Measurements from ENCODE around the gene TUNAR.

TUNAR gene

DNA sequence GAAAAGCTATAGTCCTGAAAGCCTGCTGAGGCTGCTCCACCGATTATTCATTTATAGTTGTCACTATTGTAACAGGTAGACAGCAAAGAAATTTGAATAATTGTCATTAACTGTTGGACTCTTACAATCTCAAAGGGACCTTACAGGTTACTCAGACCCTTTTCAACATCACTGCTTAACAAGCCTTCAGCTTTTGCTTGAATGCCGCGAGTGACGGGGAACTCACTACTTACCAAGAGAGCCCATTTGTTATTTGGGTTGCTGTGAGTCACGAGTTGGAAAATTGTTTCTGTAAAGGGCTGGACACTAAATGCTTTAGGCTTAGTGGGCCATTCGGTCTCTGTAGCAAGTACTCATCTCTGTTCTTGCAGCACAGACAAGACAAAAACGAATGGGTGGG is 5.9 kb upstream of the TUNAR start:
- TF ChIP-seq, protein P1, sequence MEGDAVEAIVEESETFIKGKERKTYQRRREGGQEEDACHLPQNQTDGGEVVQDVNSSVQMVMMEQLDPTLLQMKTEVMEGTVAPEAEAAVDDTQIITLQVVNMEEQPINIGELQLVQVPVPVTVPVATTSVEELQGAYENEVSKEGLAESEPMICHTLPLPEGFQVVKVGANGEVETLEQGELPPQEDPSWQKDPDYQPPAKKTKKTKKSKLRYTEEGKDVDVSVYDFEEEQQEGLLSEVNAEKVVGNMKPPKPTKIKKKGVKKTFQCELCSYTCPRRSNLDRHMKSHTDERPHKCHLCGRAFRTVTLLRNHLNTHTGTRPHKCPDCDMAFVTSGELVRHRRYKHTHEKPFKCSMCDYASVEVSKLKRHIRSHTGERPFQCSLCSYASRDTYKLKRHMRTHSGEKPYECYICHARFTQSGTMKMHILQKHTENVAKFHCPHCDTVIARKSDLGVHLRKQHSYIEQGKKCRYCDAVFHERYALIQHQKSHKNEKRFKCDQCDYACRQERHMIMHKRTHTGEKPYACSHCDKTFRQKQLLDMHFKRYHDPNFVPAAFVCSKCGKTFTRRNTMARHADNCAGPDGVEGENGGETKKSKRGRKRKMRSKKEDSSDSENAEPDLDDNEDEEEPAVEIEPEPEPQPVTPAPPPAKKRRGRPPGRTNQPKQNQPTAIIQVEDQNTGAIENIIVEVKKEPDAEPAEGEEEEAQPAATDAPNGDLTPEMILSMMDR (IDR thresholded peaks at IDR 0.05; ENCODE audit: extremely low read depth, missing control alignments): no peak
- no peak for DNase-seq (ENCODE audit: low spot score)

DNA sequence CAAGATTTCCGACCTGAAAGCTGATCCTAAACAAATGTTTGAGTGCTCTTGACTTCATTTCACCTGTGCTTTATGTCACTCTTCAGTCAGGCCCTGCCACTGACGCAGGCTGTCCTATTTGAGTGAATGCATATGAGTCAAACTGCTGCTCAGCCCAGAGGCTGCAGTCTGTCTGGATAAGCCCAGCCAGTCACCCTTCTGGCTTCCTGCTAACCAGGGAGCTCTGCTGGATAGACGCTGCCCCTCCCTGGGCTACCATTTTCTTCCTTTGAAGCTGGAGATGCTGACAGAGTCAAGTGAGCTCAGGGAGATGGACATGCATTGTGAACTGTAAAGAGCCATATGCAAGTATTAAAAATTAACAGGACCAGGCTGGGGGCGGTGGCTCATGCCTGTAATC is 5.1 kb upstream of the TUNAR start:
- no peak for DNase-seq (ENCODE audit: low spot score)
- TF ChIP-seq, protein P1 (IDR thresholded peaks at IDR 0.05; ENCODE audit: extremely low read depth, missing control alignments): no peak

GRCh38 chr14:95872777-95873176 is 3.9 kb upstream of the TUNAR start:
- TF ChIP-seq, protein P1 (IDR thresholded peaks at IDR 0.05; ENCODE audit: extremely low read depth, missing control alignments): no peak
- DNase-seq (ENCODE audit: low spot score): no peak

DNA sequence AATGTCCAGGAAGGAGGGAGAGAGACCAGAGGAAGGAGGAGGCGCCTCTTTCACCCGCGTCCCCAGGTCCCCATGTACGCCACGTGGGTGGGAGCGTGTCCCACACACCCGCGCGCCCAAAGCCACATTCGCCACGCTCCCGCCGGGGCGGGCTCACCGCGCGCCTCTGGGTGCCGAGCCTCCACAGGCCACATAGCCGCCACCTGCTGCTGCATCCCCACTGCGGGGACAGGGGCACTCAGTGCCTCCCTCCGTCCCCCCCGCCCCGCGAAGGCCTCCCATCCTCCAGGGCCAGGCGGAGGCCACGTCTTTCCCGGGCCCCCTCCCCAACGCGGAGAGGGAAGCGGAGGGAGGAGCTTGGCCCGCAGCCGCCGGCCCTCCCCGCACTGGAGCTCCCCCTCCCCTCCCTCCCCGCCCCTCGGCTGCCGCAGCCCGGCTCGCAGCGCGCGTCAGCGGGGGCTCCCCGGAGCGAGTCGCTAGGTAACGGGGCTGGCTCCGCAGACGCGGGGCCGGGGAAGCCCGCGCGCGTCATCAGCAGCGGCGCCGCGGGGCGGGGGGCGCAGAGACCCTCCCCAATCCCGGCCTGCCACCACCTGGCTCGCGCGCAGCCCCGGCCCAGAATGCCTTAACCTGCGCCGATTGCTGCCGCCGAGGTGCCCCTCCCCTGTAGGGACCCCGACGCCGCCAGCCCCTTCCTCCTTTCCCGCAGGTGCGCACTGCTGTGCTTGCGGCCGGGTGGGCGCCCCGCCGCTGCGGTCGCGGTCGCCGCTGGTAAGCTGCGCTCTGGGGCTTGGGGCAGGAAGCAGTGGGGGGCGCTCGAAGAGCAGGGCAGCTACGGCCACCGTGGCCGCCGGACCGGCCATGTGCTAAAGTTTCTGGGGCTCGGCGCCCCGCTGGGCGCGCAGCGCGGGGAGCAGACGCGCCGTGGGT is 536 bp upstream of the TUNAR start:
- TF ChIP-seq, protein P1 (IDR thresholded peaks at IDR 0.05; ENCODE audit: extremely low read depth, missing control alignments): no peak
- DNase-seq (ENCODE audit: low spot score): peak; percentile 42

GRCh38 chr14:95877633-95878032 is 1.0 kb downstream of the TUNAR start:
- TF ChIP-seq, protein P1 (IDR thresholded peaks at IDR 0.05; ENCODE audit: extremely low read depth, missing control alignments): no peak
- DNase-seq (ENCODE audit: low spot score): no peak

DNA sequence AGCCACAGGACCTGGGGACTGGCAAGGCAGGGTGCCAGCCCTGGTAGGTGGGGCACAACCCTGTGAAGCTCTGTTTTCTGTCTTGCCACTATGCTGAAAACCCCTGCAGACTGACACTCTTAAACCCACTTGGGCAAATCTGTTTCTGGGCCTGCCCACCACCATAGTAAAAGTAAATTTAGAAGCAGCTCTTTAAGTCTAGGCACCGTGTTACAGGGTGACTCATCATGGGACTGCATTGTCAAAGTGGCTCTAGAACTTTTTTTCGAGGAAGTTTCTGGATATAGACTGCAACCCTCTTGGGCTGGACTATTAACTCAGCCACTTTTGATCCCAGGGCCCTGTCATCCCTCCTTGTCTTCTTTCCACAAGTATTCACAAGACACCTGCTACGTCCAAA is 7.7 kb downstream of the TUNAR start:
- no peak for DNase-seq (ENCODE audit: low spot score)
- TF ChIP-seq, protein P1 (IDR thresholded peaks at IDR 0.05; ENCODE audit: extremely low read depth, missing control alignments): no peak

- TF ChIP-seq, protein P1 (IDR thresholded peaks at IDR 0.05; ENCODE audit: extremely low read depth, missing control alignments): no peak
- DNase-seq (ENCODE audit: low spot score): no peak
Measured at GRCh38 chr14:95885278-95885677, 8.6 kb downstream of the TUNAR start.

Data from GM20000 (cell line).